GM23248 (cell line): ENCODE data around the gene PHC2. TPM values are rescaled to one million over a fixed set of nuclear protein-coding genes. Genes with fewer than 3 reads are reported as not detected.

Experiments used
- DNase-seq: peaks from one replicate; pipeline ENCODE4 v3.0.0-alpha.2; 2015
- H2AFZ ChIP-seq: fragments of 200-600 bp; sonication (generic); 2 replicates; pipeline ENCODE4 v1.6.1; 2016; ENCODE audit warnings: antibody characterized with exemption
- H3F3A ChIP-seq: fragments of 200-600 bp; sonication (generic); 2 replicates; pipeline ENCODE4 v1.6.1; 2016; ENCODE audit warnings: mild to moderate bottlenecking, antibody characterized with exemption, mixed run types; ENCODE audit not compliant: insufficient read depth
- H3K27ac ChIP-seq: fragments of 200-600 bp; sonication (generic); 2 replicates; pipeline ENCODE4 v1.5.1; 2016; ENCODE audit warnings: mild to moderate bottlenecking
- H3K27me3 ChIP-seq: fragments of 200-600 bp; sonication (generic); replicated peaks from 2 replicates; pipeline ENCODE4 v1.6.1; 2016; ENCODE audit warnings: mild to moderate bottlenecking; ENCODE audit not compliant: insufficient read depth
- H3K36me3 ChIP-seq: fragments of 200-600 bp; sonication (generic); 2 replicates; pipeline ENCODE4 v1.6.1; 2016; ENCODE audit warnings: low read depth, mild to moderate bottlenecking
- H3K4me1 ChIP-seq: fragments of 200-600 bp; sonication (generic); 2 replicates; pipeline ENCODE4 v1.6.1; 2016; ENCODE audit warnings: mild to moderate bottlenecking; ENCODE audit not compliant: insufficient read depth
- H3K4me2 ChIP-seq: fragments of 200-600 bp; sonication (generic); one replicate; pipeline ENCODE4 v1.6.1; 2016; ENCODE audit warnings: mild to moderate bottlenecking; ENCODE audit not compliant: unreplicated experiment
- H3K4me3 ChIP-seq: fragments of 200-600 bp; sonication (generic); 2 replicates; pipeline ENCODE4 v1.5.1; 2016; ENCODE audit warnings: mild to moderate bottlenecking
- H3K79me2 ChIP-seq: fragments of 200-600 bp; sonication (generic); 2 replicates; pipeline ENCODE4 v1.6.1; 2016; ENCODE audit warnings: mild to moderate bottlenecking; ENCODE audit not compliant: insufficient read depth
- H3K9ac ChIP-seq: fragments of 200-600 bp; sonication (generic); 2 replicates; pipeline ENCODE4 v1.6.1; 2016; ENCODE audit warnings: mild to moderate bottlenecking
- H3K9me2 ChIP-seq: fragments of 200-600 bp; sonication (generic); 2 replicates; pipeline ENCODE4 v1.6.1; 2016; ENCODE audit warnings: mixed run types, mild to moderate bottlenecking, moderate library complexity; ENCODE audit not compliant: insufficient read depth
- H3K9me3 ChIP-seq: fragments of 200-600 bp; sonication (generic); one replicate; pipeline ENCODE4 v1.6.1; 2017; ENCODE audit warnings: low read depth
- H4K20me1 ChIP-seq: fragments of 200-600 bp; sonication (generic); 2 replicates; pipeline ENCODE4 v1.6.0; 2016; ENCODE audit not compliant: insufficient read depth
- EZH2 ChIP-seq: fragments of 200-600 bp; sonication (generic); IDR thresholded peaks from 2 replicates; pipeline ENCODE4 v1.6.1; 2018; ENCODE audit warnings: antibody characterized with exemption, mild to moderate bottlenecking; ENCODE audit not compliant: insufficient read depth, poor library complexity, severe bottlenecking
- EZH2phosphoT487 ChIP-seq: fragments of 200-600 bp; sonication (generic); IDR thresholded peaks from 2 replicates; pipeline ENCODE4 v1.6.1; 2018; ENCODE audit warnings: antibody characterized with exemption, moderate library complexity, mild to moderate bottlenecking, low read depth; ENCODE audit not compliant: insufficient read depth
- WGBS, 2 experiments: methylation state at CpG; one replicate each; pipeline ENCODE4 v1.1.6; 2015 to 2017; ENCODE audit warnings: low lambda C conversion rate in 2 of 2, low coverage in 1 of 2; ENCODE audit errors: missing lambda C conversion rate in 2 of 2; 5-methylcytosine and 5-hydroxymethylcytosine counted together
- in situ Hi-C: fragments of 300-500 bp; cut with MboI; formaldehyde crosslinking; loops from 2 replicates; pipeline ENCODE4 v1.15.0; 2020
- polyA plus RNA-seq: library from polyadenylated mRNA; unstranded; fragments of >200 nt; fragmentation: Nextera tagmentation; extraction: Ambion mirVana; gene quantifications from 2 replicates; pipeline ENCODE4 v1.2.1, GENCODE V29; 2016
- total RNA-seq: library from RNA; depleted of rRNA; stranded (reverse); fragments of >200 nt; shearing (Covaris generic); gene quantifications from 2 replicates; pipeline ENCODE4 v1.2.3, GENCODE V29; 2014

PHC2 gene
- total and polyA plus RNA-seq, 2 experiments from 2014 or later = 15.1 to 74.7 TPM

DNA sequence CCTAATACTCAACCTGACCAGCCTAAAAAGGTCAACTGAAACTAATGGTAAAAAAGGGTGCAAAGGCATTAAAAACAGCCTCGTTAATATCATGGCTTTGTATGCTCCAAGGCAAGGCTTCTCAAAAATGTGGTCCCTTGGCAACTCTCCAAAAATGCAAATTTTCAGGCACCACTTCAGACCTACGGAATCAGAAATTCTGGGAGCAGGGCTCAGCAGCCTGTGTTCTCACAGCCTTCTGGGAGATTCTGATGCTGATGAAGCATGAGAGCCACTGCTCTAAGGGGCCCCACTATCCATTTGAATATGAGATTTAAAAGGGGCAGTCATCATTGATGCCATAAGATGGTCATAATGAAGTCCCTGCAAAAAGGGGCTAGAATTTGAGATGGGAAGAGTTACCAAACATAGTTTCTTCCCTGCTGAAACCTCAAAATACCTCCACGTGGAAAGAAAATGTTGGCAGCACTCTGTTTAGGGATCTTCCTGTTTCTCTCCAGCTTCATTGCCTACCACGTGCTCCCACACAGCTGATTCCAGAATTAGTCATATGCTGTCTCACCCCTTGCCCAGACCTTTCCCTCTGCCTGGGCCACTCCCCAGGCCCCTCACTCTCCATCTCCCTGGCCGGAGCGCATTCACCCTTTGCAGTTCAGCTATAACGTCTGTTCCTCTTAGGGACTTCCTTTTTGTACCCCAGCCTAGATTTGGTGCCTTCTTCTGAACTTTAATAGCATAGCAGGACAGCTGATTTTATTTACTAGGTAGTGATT is 46.7 kb downstream of the PHC2 start:
- Histone ChIP-seq H3K9me3 (no peaks in the 10 kb centered on the region), H3K27ac (peak overlapping the region; percentile 61), H4K20me1 (no peaks in the 10 kb centered on the region), H3K79me2 (peaks cover 9% of the 10 kb centered on the region), H2AFZ (no peak overlapping the region), H3F3A (peaks cover 31% of the 10 kb centered on the region), H3K4me1 (peaks cover 50% of the 10 kb centered on the region), H3K4me2 (peak overlapping the region; percentile 23), H3K9me2 (no peaks in the 10 kb centered on the region), H3K4me3 (no peak overlapping the region), H3K27me3 (no peaks in the 10 kb centered on the region), H3K9ac (peak overlapping the region; percentile 27; the same call in 1 of the 2 replicates), H3K36me3 (no peaks in the 10 kb centered on the region)
- peak; percentile 80 for DNase-seq
- in situ Hi-C loops = no loop called here
- 53 to 54% methylated on average over 7 of the region's 7 CpGs for WGBS, 2 experiments
- TF ChIP-seq EZH2phosphoT487 = no peak
- TF ChIP-seq EZH2 = no peak

DNA sequence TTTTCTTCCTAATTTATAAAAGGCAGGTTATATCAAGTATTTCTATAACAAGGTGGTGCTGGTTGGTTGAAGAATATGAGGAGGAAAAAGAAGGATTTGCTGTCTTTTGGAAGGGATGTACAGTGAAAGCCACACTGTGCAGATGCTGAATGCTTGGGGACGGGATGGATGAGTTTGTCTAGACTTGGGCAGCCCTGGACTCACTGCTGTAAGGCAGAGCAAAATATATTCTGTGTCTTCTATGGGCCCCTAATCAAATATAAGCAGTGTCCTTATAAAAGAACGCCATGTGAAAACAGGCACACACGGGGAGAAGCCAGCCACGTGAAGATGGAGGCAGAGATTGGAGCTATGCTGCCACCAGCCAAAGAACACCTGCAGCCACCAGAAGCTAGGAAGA is 47.4 kb downstream of the PHC2 start:
- DNase-seq = no peak
- Histone ChIP-seq H3K4me2 (no peak overlapping the region), H3K9ac (no peak overlapping the region), H2AFZ (no peak overlapping the region), H3K4me1 (peaks cover 43% of the 10 kb centered on the region), H3K27ac (peak overlapping the region; percentile 61; the same call in 1 of the 2 replicates), H3K27me3 (no peaks in the 10 kb centered on the region), H3K79me2 (peaks cover 9% of the 10 kb centered on the region), H4K20me1 (no peaks in the 10 kb centered on the region), H3K9me2 (no peaks in the 10 kb centered on the region), H3K9me3 (no peaks in the 10 kb centered on the region), H3F3A (peaks cover 24% of the 10 kb centered on the region), H3K36me3 (no peaks in the 10 kb centered on the region), H3K4me3 (no peak overlapping the region)
- no peak for TF ChIP-seq EZH2
- no peak for TF ChIP-seq EZH2phosphoT487
- in situ Hi-C loops = no loop called here
- WGBS, 2 experiments = 96 to 97% methylated on average over 4 of the region's 4 CpGs

- Histone ChIP-seq H3F3A (peaks cover 20% of the 10 kb centered on the region), H3K27me3 (no peaks in the 10 kb centered on the region), H3K9me3 (no peaks in the 10 kb centered on the region), H4K20me1 (no peaks in the 10 kb centered on the region), H3K4me3 (no peak overlapping the region), H3K4me2 (no peak overlapping the region), H3K36me3 (no peaks in the 10 kb centered on the region), H3K79me2 (peaks cover 9% of the 10 kb centered on the region), H3K9me2 (no peaks in the 10 kb centered on the region), H2AFZ (no peak overlapping the region), H3K27ac (no peak overlapping the region), H3K4me1 (peaks cover 36% of the 10 kb centered on the region), H3K9ac (no peak overlapping the region)
- peak; percentile 20 for DNase-seq
- TF ChIP-seq EZH2phosphoT487 (no peak), EZH2 (no peak)
- in situ Hi-C loops = no loop called here
- WGBS, 2 experiments = 90% methylated on average over 9 of the region's 9 CpGs
These were observed 48.1 kb downstream of the PHC2 start for GRCh38 chr1:33382661-33383415.

DNA sequence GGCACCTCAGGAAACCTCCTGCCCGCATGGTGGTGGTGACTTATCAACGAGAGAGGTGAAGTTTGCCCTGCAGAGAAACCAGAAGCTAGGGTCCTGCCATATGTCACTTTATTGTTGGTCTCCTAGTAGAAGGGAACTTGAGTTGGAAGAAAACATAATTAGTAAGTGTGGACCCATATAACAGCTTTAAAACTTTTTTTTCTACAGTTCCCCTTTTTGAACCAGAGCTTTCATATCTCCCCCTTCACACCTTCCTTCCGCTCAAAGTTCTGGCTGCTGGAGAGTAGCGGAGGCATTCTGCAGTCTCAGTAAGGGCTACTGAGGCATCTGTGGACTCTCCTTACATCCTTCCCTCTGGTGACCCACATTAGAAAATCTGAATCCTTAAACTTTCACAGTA is 48.9 kb downstream of the PHC2 start:
- TF ChIP-seq EZH2phosphoT487 (no peak), EZH2 (no peak)
- Histone ChIP-seq H3K27me3 (no peaks in the 10 kb centered on the region), H3K27ac (no peak overlapping the region), H3K9me2 (no peaks in the 10 kb centered on the region), H3F3A (peaks cover 14% of the 10 kb centered on the region), H4K20me1 (no peaks in the 10 kb centered on the region), H3K36me3 (no peaks in the 10 kb centered on the region), H3K9ac (no peak overlapping the region), H3K9me3 (no peaks in the 10 kb centered on the region), H3K4me3 (no peak overlapping the region), H3K79me2 (peaks cover 9% of the 10 kb centered on the region), H3K4me2 (no peak overlapping the region), H3K4me1 (peaks cover 29% of the 10 kb centered on the region), H2AFZ (no peak overlapping the region)
- no peak for DNase-seq
- WGBS, 2 experiments = 96 to 99% methylated on average over 4 of the region's 4 CpGs
- in situ Hi-C loops = no loop called here
